Hair follicle dermal papilla cell (primary cell): ENCODE measurements around the gene RAB44. TPM values are rescaled to one million over a fixed set of nuclear protein-coding genes. Genes with fewer than 3 reads are reported as not detected.

ENCODE experiments used
- small RNA-seq: library from RNA; depleted of rRNA; stranded (forward); fragments of <200 nt; gene quantifications from one replicate; pipeline ENCODE3, GENCODE V24; 2012
- total RNA-seq: library from RNA; depleted of rRNA; stranded (reverse); fragments of >200 nt; gene quantifications from 2 replicates; pipeline ENCODE4 v1.2.3, GENCODE V29; 2012

The RAB44 gene
- total RNA-seq = under 0.01 TPM in 1 of 2 replicates, not detected in the other

GRCh38 chr6:36697481-36697903, at the start of gene RAB44:
TSS of gene RAB44 (plus strand) at chr6:36697826. CDS start at chr6:36704236, 6,410 bp downstream.

GRCh38 chr6:36678488-36679042, 19.1 kb upstream of the RAB44 start, which contains the start of gene CDKN1A:
TSS of gene CDKN1A (plus strand) at chr6:36678714. CDS start at chr6:36684102, 5,388 bp downstream.

Small RNA genes within 50 kb of the gene (small RNA-seq; reads per million reads assigned to genes)
- not detected for gene RF00019

Other genes with a start within 250 kb of the RAB44 start
- 36.1 and 36.5 TPM in 2 replicates for gene STK38, start 150.3 kb upstream of the RAB44 start, total RNA-seq
- gene SRSF3, start 103.5 kb upstream of the RAB44 start, total RNA-seq = 131 TPM in 2 replicates
- 381 and 507 TPM in 2 replicates for gene CDKN1A, start 19.1 kb upstream of the RAB44 start, total RNA-seq
- gene CPNE5, start 141.6 kb downstream of the RAB44 start, total RNA-seq = 0.12 and 0.16 TPM in 2 replicates
- 15.4 TPM in 2 replicates for gene PPIL1, start 177.0 kb downstream of the RAB44 start, total RNA-seq
- gene C6orf89, start 188.1 kb downstream of the RAB44 start, total RNA-seq = 64.5 and 79.2 TPM in 2 replicates